Stomach (tissue), 9 donors: ENCODE data around the gene L1CAM. TPM values are rescaled to one million over a fixed set of nuclear protein-coding genes. Genes with fewer than 3 reads are reported as not detected.
A peak's percentile ranks its signal among the peaks of the same experiment; 100 is the strongest.

Experiments used
- DNase-seq, 2 donors: peaks; one replicate each; pipeline versions ENCODE4 v3.0.0 to v3.0.0-alpha.2; 2013 to 2019
- H3K27ac ChIP-seq, 5 donors: fragments of 200-600 bp in 4 of 5; sonication (generic) in 4 of 5; one replicate each; pipeline ENCODE4 v1.5.1; 2013 to 2019; ENCODE audit warnings: mild to moderate bottlenecking in 1 of 5, moderate library complexity in 1 of 5
- H3K27me3 ChIP-seq, 3 donors: fragments of 200-600 bp; sonication (generic); one replicate each; pipeline ENCODE4 v1.5.1; 2017 to 2019; ENCODE audit warnings: mixed run types in 1 of 3
- H3K36me3 ChIP-seq, 4 donors: fragments of 200-600 bp; sonication (generic); 1 replicate in 3 of 4; 2 replicates in 1 of 4; pipeline ENCODE4 v1.5.1; 2016 to 2019
- H3K4me1 ChIP-seq, 4 donors: fragments of 200-600 bp; sonication (generic); one replicate each; pipeline ENCODE4 v1.5.1; 2016 to 2019
- H3K4me3 ChIP-seq, 4 donors: fragments of 200-600 bp; sonication (generic) in 3 of 4; one replicate each; pipeline ENCODE4 v1.5.1; 2016 to 2019; ENCODE audit warnings: mild to moderate bottlenecking in 1 of 4
- H3K9me3 ChIP-seq, 4 donors: fragments of 200-600 bp; sonication (generic); one replicate each; pipeline ENCODE4 v1.5.1; 2016 to 2019
- EP300 ChIP-seq: sonication (generic); formaldehyde crosslinking; IDR thresholded peaks from one replicate; pipeline ENCODE4 v1.6.1; 2017; ENCODE audit warnings: antibody characterized with exemption
- POLR2A ChIP-seq, 4 donors: fragments of 450-650 bp; IDR thresholded peaks; one replicate each; pipeline ENCODE4 v1.6.1; 2016; ENCODE audit warnings: antibody characterized with exemption in 4 of 4, control low read depth in 2 of 4, mild to moderate bottlenecking in 1 of 4, moderate library complexity in 1 of 4
- POLR2AphosphoS5 ChIP-seq, 3 donors: sonication (generic); formaldehyde crosslinking; IDR thresholded peaks; one replicate each; pipeline ENCODE4 v1.6.1; 2016; ENCODE audit warnings: antibody characterized with exemption in 3 of 3
- WGBS, 5 donors: extraction: QIAGEN DNeasy Blood & Tissue Kit in 3 of 5; methylation state at CpG; one replicate each; pipeline versions ENCODE4 v1.1.5 to v1.1.7; 2013 to 2018; 5-methylcytosine and 5-hydroxymethylcytosine counted together
- intact Hi-C: fragments of 100-400 bp; cut with DNase I; formaldehyde crosslinking; loops from one replicate; pipeline ENCODE4 v1.15.1; 2023; ENCODE audit warnings: low total_unique reads
- polyA plus RNA-seq, 3 donors: library from polyadenylated mRNA; stranded (reverse); fragments of 200-250 nt; gene quantifications; one replicate each; pipeline ENCODE4 v1.2.3, GENCODE V29; 2013
- total RNA-seq, 5 donors: library from RNA; depleted of rRNA; stranded (reverse); fragments of >200 nt; gene quantifications; one replicate each; pipeline versions ENCODE4 v1.1.0 to v1.2.3, GENCODE V29; 2014 to 2016
- TF ChIP-seq, protein P1 (sequence below), 7 experiments: fragments of 450-650 bp in 4 of 7; fragments of 200-600 bp in 3 of 7; sonication (generic) in 3 of 7; IDR thresholded peaks; one replicate each; pipeline ENCODE4 v1.5.1; 2016 to 2019; ENCODE audit warnings: antibody characterized with exemption in 7 of 7, control low read depth in 2 of 7, mild to moderate bottlenecking in 1 of 7
- donor health status: healthy with polysubstance abuse.
- donor health status: Bipolar disorder and iron deficiency.
- donor health status: healthy.

Gene L1CAM
- total and polyA plus RNA-seq, 8 donors = under 0.01 to 19.1 (median 2.7) TPM

GRCh38 chrX:153933748-153934147, 47.8 kb upstream of the L1CAM start:
- Histone ChIP-seq H3K36me3 (peaks cover 4 to 36% (median 29%) of the 10 kb centered on the region in 4 donors), H3K27ac (peak overlapping the region in 3 of 5 donors; percentile 61 to 86 (median 77)), H3K4me1 (peaks cover 0 to 50% (median 30%) of the 10 kb centered on the region in 4 donors), H3K4me3 (peak overlapping the region; percentile 64 to 85 (median 76)), H3K27me3 (no peaks in the 10 kb centered on the region), H3K9me3 (no peaks in the 10 kb centered on the region)
- no peak for DNase-seq
- TF ChIP-seq POLR2A (IDR thresholded peaks at IDR 0.05) = no peak
- TF ChIP-seq, protein P1, sequence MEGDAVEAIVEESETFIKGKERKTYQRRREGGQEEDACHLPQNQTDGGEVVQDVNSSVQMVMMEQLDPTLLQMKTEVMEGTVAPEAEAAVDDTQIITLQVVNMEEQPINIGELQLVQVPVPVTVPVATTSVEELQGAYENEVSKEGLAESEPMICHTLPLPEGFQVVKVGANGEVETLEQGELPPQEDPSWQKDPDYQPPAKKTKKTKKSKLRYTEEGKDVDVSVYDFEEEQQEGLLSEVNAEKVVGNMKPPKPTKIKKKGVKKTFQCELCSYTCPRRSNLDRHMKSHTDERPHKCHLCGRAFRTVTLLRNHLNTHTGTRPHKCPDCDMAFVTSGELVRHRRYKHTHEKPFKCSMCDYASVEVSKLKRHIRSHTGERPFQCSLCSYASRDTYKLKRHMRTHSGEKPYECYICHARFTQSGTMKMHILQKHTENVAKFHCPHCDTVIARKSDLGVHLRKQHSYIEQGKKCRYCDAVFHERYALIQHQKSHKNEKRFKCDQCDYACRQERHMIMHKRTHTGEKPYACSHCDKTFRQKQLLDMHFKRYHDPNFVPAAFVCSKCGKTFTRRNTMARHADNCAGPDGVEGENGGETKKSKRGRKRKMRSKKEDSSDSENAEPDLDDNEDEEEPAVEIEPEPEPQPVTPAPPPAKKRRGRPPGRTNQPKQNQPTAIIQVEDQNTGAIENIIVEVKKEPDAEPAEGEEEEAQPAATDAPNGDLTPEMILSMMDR (IDR thresholded peaks at IDR 0.05) = no peak
- TF ChIP-seq EP300 = no peak
- TF ChIP-seq POLR2AphosphoS5 (IDR thresholded peaks at IDR 0.05) = no peak
- 15 to 52% (median 30%) methylated on average over 7 of the region's 7 CpGs for WGBS, 5 donors
- intact Hi-C loops = no loop called here

GRCh38 chrX:153932220-153932915, 46.4 kb upstream of the L1CAM start:
- Histone ChIP-seq H3K27me3 (no peaks in the 10 kb centered on the region), H3K4me3 (no peak overlapping the region), H3K36me3 (peaks cover 4 to 36% (median 29%) of the 10 kb centered on the region in 4 donors), H3K9me3 (no peaks in the 10 kb centered on the region), H3K4me1 (peaks cover 0 to 56% (median 41%) of the 10 kb centered on the region in 4 donors), H3K27ac (no peak overlapping the region)
- no peak for TF ChIP-seq POLR2A (IDR thresholded peaks at IDR 0.05)
- TF ChIP-seq EP300 = no peak
- no peak for TF ChIP-seq POLR2AphosphoS5 (IDR thresholded peaks at IDR 0.05)
- TF ChIP-seq, protein P1 (IDR thresholded peaks at IDR 0.05) = no peak
- intact Hi-C loops = no loop called here
- no peak for DNase-seq
- 83 to 93% (median 91%) methylated on average over 13 of the region's 13 CpGs for WGBS, 5 donors

GRCh38 chrX:153931748-153932147, 45.8 kb upstream of the L1CAM start:
- Histone ChIP-seq H3K9me3 (no peaks in the 10 kb centered on the region), H3K27ac (no peak overlapping the region), H3K4me3 (no peak overlapping the region), H3K36me3 (peaks cover 4 to 36% (median 29%) of the 10 kb centered on the region in 4 donors), H3K27me3 (peaks cover 0 to 3% (median 0%) of the 10 kb centered on the region in 3 donors), H3K4me1 (peaks cover 4 to 62% (median 47%) of the 10 kb centered on the region in 4 donors)
- no peak for DNase-seq
- WGBS, 5 donors = 92 to 95% (median 92%) methylated on average over 13 of the region's 13 CpGs
- intact Hi-C loops = no loop called here
- TF ChIP-seq, protein P1 (IDR thresholded peaks at IDR 0.05) = no peak
- no peak for TF ChIP-seq POLR2A (IDR thresholded peaks at IDR 0.05)
- TF ChIP-seq POLR2AphosphoS5 (IDR thresholded peaks at IDR 0.05) = no peak
- no peak for TF ChIP-seq EP300

DNA sequence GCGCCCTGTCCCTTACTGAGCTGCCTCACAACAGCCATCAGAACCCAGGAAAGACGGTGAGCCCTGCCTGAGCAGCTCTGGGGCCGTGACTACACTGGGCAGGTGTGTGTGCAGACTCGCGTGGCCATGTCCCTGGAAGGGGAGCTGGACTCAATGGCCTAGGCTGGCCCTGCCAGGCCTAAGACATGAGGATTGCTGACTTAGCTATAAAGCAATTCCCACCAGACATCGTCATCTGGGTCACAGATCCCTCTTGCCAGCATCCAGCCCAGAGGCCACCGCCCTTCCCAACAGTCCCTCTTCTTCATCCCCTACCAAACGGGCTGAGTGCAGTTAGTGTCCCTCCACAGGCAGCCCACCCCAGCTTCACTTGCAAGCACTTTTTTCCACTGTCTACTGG, 45.2 kb upstream of the L1CAM start:
- intact Hi-C loops = no loop called here
- no peak for DNase-seq
- Histone ChIP-seq H3K4me3 (no peak overlapping the region), H3K27me3 (peaks cover 0 to 6% (median 0%) of the 10 kb centered on the region in 3 donors), H3K4me1 (peaks cover 7 to 68% (median 51%) of the 10 kb centered on the region in 4 donors), H3K27ac (no peak overlapping the region), H3K36me3 (peaks cover 4 to 36% (median 29%) of the 10 kb centered on the region in 4 donors), H3K9me3 (no peaks in the 10 kb centered on the region)
- TF ChIP-seq POLR2A (IDR thresholded peaks at IDR 0.05) (no peak), POLR2AphosphoS5 (IDR thresholded peaks at IDR 0.05) (no peak), EP300 (no peak)
- TF ChIP-seq, protein P1 (IDR thresholded peaks at IDR 0.05) = no peak
- WGBS, 5 donors = 84 to 95% (median 93%) methylated on average over 6 to 8 of the region's 8 CpGs
